Measurements from ENCODE around the gene HRAS.
A peak's percentile ranks its signal among the peaks of the same experiment; 100 is the strongest.

The HRAS gene

GRCh38 chr11:567011-567628, 31.7 kb upstream of the HRAS start:
- no peak for DNase-seq

GRCh38 chr11:565921-566509, 30.6 kb upstream of the HRAS start:
- no peak for DNase-seq

DNA sequence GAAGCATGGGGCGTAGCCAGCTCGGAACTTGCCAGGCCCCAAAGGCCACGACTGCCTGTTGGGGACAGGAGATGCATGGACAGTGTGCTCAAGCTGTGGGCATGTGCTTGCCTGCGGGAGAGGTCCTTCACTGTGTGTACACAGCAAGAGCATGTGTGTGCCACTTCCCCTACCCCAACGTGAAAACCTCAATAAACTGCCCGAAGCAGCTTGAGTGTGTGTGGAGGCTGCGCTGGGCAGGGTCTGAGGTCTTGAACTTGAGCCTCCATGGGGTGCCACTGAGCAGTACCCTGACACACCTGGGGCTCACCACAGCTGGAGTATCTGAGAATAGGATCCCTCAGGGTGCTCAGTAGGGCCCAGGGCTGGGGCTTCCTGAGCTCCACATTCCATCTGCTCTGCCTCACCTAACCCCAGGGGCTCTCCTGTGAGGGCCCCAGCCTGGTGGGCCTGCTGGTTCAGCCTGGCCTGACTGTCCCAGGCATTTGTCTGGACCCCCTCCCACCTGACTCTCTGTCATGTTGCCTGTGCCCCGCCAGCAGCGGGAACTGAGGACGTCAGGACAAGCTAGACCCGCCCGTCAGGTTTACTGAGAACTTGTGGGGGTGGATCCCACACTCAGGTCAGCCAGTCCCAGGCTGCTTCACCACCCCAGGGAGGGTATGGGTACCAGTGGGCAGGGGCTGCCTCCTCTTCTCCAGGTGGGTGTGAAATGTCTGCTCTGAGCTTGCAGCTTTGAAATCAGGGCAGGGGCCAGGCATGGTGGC, 28.6 kb upstream of the HRAS start:
- DNase-seq = no peak

- DNase-seq = no peak
Measured at GRCh38 chr11:563066-563811, 27.9 kb upstream of the HRAS start.

DNA sequence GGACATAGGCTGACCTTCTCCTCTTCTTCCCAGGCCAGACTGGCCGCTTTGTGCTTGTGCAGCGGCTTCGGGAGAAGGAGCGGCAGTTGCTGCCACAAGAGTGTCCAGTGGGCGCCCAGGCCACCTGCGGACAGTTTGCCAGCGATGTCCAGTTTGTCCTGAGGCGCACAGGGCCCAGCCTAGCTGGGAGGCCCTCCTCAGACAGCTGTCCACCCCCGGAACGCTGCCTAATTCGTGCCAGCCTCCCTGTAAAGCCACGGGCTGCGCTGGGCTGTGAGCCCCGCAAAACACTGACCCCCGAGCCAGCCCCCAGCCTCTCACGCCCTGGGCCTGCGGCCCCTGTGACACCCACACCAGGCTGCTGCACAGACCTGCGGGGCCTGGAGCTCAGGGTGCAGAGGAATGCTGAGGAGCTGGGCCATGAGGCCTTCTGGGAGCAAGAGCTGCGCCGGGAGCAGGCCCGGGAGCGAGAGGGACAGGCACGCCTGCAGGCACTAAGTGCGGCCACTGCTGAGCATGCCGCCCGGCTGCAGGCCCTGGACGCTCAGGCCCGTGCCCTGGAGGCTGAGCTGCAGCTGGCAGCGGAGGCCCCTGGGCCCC, 26.8 kb upstream of the HRAS start:
- DNase-seq = no peak

DNA sequence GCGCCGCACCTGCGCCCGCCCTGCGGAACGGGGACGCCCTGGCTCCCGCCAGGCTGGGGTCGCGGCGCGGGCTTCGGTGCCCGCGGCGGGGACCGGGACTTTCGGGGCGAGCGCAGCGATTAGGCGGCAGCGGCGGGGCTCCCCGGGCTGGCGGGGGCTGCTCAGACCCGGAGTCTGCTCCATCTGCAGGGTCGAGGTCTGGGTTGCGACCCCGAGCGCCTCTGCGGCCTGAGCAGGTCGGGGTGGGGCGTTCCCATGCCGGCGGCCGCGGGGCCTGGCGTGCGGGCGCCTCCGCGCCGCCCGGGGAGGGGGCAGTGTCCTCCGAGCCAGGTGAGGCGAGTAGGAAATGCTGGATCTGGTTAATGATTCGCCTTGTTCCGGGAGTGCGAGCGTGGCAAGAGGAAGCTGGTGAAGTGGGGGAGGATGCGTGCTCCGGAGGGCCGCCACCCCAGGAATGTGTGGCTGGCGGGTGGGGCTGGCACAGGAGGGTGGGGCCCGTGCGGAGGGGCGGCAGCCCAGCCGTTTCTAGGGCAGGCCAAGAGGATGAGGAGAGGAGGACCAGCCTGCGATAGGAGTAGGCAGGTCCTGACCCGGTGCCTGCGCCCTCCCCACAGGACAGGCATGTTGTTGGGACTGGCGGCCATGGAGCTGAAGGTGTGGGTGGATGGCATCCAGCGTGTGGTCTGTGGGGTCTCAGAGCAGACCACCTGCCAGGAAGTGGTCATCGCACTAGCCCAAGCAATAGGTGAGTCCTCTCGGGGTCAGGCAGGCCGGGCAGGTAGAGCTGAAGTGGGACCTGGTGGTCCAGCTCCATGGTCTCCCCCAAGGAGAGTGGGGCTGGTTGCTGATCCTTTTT, 26.0 kb upstream of the HRAS start:
- DNase-seq = no peak

GRCh38 chr11:560305-561147, 25.1 kb upstream of the HRAS start, which contains the start of the genes LMNTD2 and RASSF7:
TSS of gene LMNTD2 (minus strand) at chr11:560738. CDS start at chr11:560716, 22 bp downstream.
TSS of gene RASSF7 (plus strand) at chr11:560970. CDS start at chr11:561769, 799 bp downstream.
- DNase-seq = peak; percentile 96

- DNase-seq = no peak
Measured at GRCh38 chr11:559712-560304, 24.4 kb upstream of the HRAS start.

DNA sequence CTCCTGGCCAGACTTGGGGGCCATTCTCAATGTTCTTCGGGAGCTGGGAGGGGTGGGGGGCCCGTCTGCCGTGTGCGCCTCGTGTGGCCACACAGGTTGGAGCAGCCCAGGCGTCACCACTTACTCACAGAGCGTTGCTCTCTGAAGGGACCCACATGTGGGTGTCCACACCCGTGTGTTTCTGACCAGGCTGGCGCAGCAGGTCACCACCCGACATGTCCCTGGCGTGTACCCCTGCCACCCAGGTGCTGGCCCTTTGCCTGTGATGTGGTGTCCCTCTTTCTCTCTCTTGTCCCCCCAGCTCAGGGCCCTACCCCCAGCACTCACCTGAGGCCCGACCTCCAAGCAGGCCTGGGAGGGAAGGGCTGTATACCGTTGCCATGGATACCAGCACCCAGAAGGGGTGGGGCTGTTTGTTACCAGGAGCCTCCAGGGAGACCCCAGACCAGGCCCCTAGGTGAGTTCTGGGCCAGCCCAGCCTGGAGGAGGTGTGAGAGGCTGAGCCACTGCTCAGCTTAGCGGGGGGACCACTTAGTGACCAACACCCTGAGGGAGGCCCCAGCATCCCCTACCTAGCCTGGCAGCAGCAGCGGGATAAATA, 23.7 kb upstream of the HRAS start:
- DNase-seq = no peak

DNA sequence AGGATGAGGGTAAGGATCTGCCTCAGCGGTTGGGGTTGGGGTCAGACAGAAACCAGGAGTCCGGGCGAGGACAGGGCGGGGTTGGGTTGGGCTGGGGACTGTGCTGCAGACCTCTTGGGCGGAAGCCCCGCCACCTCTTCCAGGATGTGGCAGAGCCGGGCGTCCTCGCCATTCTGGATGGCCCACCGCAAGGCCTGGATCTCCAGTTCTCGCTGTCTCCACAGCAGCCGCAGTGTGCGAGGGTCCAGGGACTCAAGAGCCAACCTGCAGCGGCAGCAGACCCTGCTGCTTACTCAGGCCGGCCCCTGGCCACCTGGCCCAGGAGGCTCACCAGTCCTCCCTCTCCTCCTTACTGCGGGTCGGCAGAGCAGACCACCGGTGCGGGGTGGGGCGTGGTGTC, 23.1 kb upstream of the HRAS start:
- DNase-seq = no peak

DNA sequence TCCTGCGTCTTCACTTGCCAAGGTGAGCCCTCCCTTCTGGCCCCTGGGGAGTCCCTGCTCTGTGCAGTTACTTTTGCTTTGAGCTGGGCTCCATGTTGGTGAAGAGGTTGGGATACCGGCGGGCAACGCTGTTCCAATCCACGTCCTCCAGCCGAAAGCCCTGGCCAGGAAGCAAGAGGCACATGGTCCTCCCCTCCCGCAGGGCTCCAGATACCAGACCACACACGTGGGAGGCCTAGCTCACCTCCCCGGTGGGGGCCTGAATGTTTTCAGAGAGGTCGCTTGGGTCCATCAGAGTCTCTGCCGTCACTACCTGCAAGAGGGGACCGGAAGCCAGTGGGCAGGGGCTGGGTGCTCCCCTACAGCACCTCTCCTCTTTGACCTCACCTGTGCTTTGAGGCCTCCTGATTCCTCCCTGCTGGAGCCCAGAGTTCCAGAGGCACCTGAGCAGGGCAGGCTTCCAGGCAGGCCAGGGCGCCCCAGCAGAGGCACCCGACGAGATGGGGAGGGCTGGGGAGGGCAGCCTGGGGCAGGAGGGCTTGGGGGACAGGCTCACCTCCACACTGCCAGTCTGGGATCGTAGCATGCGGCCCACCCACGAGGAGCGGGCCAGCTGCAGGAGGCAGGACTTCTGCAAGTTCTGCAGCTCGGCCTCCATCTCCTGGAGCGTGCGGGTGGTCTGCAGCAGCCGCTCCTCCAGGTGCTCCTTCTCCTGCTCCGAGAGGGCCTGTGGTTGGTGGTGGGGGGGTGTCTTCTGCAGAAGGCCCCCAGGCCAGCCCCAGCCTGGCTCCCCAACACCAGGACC, 22.2 kb upstream of the HRAS start:
- DNase-seq = no peak

DNA sequence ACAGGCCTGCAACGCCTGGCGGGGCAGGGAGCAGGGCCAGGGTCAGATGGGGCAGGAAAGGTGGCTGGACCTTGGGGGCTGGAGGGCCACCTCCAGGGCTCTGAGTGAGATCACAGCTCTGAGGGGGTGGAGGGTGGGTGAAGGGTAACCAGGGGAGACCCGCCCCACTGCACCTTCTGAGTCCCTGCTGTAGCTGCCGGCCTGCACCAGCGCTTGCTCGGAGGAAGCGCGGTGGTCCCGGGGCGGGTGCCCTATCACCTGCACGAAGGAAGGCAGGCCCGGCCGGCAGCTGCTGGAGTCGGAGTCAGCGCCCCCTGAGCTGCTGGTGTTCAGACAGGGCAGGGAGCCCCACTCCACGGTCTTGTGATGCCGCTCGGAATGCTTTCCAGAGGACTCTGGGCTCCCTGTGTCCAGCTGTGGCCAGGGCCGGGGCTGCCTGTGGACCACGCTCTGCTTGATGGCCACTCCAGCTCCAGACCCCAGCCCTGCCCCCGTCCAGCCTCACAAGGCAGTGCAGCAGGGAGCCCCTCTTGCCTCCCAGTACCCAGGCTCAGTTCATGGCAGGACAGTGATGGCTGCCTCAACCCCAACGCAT, 21.4 kb upstream of the HRAS start:
- no peak for DNase-seq

DNA sequence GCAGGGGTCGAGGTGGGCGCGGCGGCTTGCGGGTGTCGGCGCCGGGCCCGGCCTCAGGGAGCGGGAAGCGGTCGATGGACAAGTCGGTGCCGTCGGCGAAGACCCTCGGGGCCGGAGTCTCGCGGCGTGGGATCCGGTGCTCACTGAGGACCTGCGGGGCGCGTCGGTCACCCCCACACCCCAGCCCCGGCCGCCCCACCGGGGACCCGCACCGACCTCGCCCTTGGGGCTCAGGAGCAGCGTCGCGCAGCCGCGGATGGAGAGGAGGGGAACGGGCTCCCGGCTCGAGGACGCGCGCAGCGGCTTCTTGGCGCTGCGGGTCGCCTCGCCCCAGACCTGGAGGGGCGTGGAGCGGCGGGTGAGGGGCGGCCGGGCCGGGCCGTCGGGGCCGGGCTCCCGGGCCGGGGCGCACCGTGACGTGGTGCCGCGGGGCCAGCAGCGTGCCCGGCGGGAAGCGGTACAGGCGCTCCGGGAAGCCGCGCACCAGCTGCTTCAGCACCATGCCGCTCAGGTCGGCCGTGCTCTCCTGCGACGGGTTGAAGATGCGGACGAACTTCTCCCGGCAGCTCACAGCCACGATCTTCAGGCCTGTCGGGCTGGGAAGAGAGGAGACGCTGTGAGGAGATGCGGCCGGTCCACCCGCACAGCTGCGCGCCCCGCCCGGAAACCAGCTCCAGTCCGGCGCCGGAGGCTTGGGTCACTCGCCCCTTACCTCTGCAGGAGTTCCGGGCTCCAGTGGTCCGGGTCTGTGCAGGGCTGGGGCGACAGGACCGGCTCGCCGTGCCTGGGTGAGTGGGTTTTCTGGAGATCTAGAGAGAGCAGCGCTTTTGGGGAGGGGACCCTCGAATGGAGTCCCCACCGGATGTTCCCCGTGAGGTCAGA, 20.6 kb upstream of the HRAS start:
- DNase-seq = no peak

- DNase-seq = no peak
Measured at GRCh38 chr11:555227-555779, 19.9 kb upstream of the HRAS start.

- peak; percentile 73 to 77 for DNase-seq
Measured at GRCh38 chr11:554428-555226, 19.3 kb upstream of the HRAS start.

GRCh38 chr11:553988-554340, 18.6 kb upstream of the HRAS start:
- DNase-seq = no peak

Data from activated CD4-positive, alpha-beta T cell treated with anti-CD3 and anti-CD28 coated beads, Interleukin-2, amount 50 U/mL, for 4 hours (primary cell).